GM12872 (cell line): ENCODE data around the gene MAPK1.

Experiments used
- CTCF ChIP-seq: IDR thresholded peaks from 3 replicates; pipeline ENCODE4 v1.5.1; 2011; ENCODE audit warnings: low read depth, mild to moderate bottlenecking, low read length, moderate library complexity; ENCODE audit not compliant: insufficient read depth

MAPK1 gene

GRCh38 chr22:21828268-21828638, 39.2 kb downstream of the MAPK1 start:
- no peak for TF ChIP-seq CTCF

DNA sequence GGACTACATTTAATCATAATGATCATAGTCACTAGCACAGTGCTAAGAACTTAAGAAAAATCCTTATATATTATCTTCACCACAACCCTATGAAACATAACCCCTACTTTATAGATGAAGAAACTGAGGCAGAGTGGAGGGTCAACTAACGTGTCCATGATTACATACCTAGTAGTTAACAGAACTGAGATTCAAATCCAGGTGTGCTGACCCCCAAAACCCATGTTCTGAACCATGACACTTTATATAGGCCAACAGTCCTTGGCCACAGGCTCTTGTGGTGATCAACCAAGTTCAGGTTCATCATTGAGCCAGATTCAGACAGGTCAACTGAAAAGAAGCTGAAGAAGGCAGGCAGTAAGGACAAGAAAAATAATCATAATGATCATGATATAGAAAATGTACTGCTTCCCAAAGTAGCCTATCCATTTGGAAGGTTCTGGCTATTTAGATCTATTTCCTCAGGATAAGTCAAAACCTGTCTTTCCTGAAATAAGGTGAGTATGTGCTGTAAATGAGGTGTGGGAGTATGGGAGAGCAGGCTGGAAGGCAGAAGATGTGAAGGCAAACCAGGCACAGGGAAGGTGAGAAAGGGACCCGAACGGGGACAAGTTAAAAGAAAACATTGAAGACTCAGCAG, 39.7 kb downstream of the MAPK1 start:
- no peak for TF ChIP-seq CTCF

GRCh38 chr22:21826204-21826603, 41.2 kb downstream of the MAPK1 start:
- TF ChIP-seq CTCF, result no peak

- TF ChIP-seq CTCF, result no peak
Measured at GRCh38 chr22:21824445-21824912, 43.0 kb downstream of the MAPK1 start.

GRCh38 chr22:21823740-21824444, 43.6 kb downstream of the MAPK1 start:
- TF ChIP-seq CTCF, result no peak

DNA sequence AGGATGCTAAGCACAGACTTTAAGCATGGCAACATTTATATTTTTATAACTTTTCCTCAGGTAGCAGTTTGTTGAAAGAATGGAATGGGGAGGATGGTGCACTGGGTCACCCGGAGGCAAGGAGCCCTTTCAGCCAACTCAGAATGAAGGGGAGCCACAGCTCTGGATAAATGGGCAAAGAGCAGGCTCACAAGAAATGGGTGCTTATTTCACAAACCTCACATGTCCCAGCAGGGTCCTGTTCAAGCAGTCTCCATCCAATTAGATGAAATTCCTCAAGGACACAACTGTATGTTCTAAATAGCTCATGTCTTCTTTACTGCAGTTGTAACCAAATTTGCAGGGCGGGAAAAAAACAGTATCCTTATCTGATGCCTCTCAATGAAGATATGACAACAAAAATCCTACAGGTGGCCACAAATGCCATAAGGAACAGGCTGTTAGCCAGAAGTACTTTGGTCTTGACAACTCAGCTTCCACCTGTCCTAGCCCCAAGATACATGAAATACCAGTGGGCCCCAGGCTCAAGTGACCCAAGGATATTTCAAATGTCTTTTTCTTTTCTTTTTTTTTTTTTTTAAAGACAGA, 48.2 kb downstream of the MAPK1 start:
- no peak for TF ChIP-seq CTCF

DNA sequence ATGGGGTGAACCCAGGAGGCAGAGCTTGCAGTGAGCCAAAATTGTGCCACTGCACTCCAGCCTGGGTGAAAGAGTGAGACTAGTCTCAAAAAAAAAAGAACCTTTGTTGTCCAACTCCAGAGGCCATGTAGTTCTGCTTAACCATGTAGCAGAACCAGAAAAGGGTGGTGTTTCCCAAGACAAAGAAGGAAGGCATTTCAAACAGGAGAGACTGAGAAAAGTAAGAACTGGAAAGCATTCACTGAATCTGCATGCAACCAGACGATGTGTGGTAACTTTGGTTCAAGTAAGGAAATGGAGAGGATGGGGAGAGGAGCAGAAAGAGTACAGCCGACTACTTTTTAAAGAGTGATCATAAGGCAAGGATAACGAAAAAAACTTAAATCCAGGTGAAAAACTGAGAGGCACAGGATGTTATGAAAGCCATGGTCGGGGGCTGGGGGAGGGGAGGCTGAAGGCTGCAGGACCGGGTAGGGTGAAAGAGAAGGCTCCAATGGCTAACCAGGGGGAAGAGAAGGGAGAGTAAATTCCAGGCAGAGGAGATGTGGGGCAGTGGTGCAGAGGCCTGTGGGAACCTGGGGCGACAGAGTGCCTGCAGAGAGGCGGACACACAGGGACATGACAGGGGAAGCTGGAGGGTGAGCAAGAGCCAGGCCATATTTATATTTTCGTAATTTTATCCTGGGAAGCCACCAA, 48.8 kb downstream of the MAPK1 start:
- no peak for TF ChIP-seq CTCF
